IPS-18c (cell line): ENCODE results near the gene ENPP4.

ENCODE experiments used
- H3K4me3 ChIP-seq: 2 replicates; pipeline ENCODE4 v1.7.0; 2013; ENCODE audit warnings: low read depth, mild to moderate bottlenecking, low read length, moderate library complexity; ENCODE audit not compliant: insufficient read depth
- H3K9me3 ChIP-seq: one replicate; pipeline ENCODE4 v1.6.1; 2013; ENCODE audit warnings: mild to moderate bottlenecking, low read length, moderate library complexity; ENCODE audit not compliant: control insufficient read depth, insufficient read depth

Gene ENPP4

DNA sequence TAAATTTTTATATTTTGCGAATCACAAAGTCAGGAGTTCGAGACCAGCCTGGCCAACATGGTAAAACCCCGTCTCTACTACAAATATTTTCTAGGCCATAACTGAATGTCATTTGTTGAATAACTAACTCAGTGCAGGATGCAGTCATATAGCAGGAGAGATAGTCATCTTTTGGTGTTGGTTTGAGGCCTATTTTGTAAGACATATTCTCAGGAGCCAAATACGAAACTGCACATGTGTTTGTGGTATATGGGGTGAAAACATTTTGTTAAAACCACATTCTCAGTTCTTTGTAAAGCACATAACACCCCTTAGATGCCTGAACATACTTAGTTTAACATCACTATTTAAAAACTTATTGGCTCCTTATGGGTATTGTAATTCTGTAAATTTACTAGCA lies 45.7 kb downstream of the ENPP4 start:
- Histone ChIP-seq H3K4me3 (no peak overlapping the region), H3K9me3 (no peaks in the 10 kb centered on the region)

DNA sequence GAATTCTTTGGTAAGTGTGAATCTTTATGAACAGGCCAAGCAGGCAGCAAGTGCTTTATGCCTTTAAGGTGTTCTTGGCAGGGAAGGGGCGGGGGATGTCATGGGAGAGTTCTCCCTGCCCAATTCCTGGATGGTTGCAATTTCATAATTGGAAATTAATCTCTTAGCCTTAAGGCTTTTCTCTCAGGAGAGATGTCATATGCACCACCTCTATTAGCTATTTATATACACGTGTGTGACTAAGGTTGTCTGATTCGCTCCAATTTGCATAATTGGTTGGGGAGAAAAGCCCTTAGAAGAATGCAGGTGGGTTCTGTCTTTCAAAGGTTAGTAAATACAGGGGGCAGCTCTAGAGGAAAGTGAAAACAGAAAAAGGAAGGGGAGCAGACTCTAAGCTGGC lies 46.2 kb downstream of the ENPP4 start:
- Histone ChIP-seq H3K4me3 (no peak overlapping the region), H3K9me3 (no peaks in the 10 kb centered on the region)

DNA sequence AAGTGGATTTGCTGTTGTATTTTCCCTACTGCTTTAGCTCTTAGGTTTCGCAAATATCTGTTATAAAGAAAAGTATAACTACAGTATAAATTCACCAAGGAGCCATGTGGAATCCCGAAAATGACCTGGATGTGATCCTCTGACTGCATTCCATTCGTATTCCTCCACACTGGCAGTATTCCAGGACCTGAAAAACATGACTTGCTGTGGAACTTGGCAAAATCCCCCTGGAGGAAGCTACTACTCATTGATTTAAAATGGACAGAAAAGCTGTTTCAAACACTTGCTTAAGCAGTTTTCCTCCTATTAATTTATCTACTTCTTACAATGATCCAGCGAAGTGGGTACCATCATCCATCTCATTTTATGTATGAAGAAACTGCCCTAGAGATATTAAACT lies 54.3 kb downstream of the ENPP4 start:
- Histone ChIP-seq H3K9me3 (no peaks in the 10 kb centered on the region), H3K4me3 (no peak overlapping the region)

DNA sequence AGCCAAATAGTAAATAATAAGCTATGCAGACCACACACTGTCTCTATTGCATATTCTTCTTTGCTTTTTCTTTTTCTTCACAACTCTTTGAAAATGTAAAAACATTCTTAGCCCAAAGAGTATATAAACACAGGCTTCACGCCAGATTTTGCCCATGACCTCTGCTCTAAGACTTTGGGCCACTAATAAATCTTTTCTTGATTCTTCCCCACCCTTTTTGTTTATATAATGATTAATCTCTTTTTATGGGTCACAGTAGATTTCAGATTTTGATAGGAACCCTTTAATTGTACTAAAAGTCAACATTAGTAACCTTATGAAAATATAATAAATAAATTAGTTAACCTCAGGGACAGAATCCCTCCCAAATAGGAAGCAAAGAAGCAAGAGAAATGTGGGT lies 56.8 kb downstream of the ENPP4 start:
- Histone ChIP-seq H3K4me3 (no peak overlapping the region), H3K9me3 (no peaks in the 10 kb centered on the region)

DNA sequence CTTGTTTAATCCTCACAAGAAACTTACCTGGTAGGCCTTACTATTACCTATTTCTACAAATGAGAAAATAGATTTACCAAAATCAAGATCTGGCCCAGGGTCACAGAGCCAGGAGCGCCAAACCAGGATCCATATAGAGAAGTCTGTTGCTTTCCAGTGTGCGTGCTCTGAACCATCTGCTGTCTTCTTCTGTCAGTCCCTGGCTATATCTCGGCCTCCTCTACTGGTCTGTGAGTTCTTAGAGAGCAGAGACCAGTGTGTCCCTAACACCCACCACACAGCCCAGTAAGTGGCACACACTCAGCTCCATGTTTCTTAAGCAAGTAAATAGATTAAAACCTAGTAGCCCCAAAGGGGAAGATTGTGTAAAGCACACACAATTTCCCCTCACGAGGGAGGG lies 59.9 kb downstream of the ENPP4 start:
- no peak overlapping the region for H3K4me3 ChIP-seq
- no peaks in the 10 kb centered on the region for H3K9me3 ChIP-seq

DNA sequence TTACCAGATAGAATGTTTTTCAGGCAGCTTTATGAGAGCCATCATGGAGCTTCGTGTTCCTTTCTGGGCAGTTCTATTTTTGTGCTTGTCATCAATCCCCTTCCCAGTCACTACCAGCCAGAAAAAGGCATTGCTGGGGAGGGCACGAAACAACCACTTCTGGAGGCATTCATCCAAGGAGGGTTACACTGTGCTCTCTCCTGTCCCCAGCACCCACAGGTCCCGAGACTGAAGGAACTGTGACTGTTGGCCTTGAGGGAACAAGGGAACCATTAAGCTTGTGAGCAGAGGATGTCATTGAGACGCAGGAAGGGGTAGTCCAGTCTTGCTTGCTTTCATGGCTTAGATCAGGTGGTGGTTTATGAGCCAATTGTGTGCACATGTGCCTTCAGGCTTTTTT lies 61.1 kb downstream of the ENPP4 start:
- no peaks in the 10 kb centered on the region for H3K9me3 ChIP-seq
- no peak overlapping the region for H3K4me3 ChIP-seq

DNA sequence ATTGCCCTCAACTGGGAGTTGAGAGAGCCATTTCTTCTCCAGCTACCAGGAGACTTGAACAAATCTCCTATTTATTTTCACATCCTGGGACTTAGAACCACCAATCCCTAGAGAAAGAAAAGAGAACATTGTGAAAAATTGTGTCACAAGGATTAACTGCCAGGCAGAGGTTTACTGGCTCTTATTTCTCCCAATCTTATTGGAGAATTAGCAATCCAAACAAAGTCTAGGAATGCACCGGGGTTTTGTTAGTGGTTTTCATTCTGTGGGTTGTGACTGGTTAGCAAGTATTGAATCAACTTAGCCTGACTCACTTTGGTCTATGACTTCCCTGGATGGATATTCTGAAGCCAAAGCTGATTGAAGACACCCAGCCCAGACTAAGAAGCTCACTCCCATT lies 62.2 kb downstream of the ENPP4 start:
- Histone ChIP-seq H3K4me3 (no peak overlapping the region), H3K9me3 (no peaks in the 10 kb centered on the region)
